HCT116 (cell line): ENCODE measurements around the gene ZP1. TPM values are rescaled to one million over a fixed set of nuclear protein-coding genes. Genes with fewer than 3 reads are reported as not detected.

Experiments used
- ATAC-seq: fragments of 200-7000 bp; cut with Tn5 transposase; 2 replicates; pipeline ENCODE4 v1.9.1; 2020; ENCODE audit warnings: mild to moderate bottlenecking, moderate library complexity
- BruUV-seq: library from RNA; stranded (reverse); fragments of 400-500 nt; replicated peaks from 2 replicates; lab custom pipeline; 2021; lab: Mats Ljungman, UMichigan
- CTCF ChIA-PET: fragments of 300-600 bp; sonication (Branson Sonifier 250); formaldehyde crosslinking; loops from one replicate; lab custom pipeline; 2021; ENCODE audit warnings: antibody characterized with exemption; lab: Charles Lee
- POLR2A ChIA-PET: fragments of 300-600, 350-600 bp; sonication (Branson Sonifier 250); formaldehyde crosslinking; loops from one replicate; lab custom pipeline; 2021; ENCODE audit warnings: antibody characterized with exemption; lab: Charles Lee
- RAD21 ChIA-PET, 2 experiments: fragments of 300-600 bp; sonication (Branson Sonifier 250); formaldehyde crosslinking; loops; one replicate each; lab custom pipeline; 2023; ENCODE audit warnings: low total read pairs in 2 of 2; ENCODE audit not compliant: uncharacterized antibody in 2 of 2, unreplicated experiment in 2 of 2, low non-redundant PET in 1 of 2; lab: Charles Lee
- DNase-seq: peaks from one replicate; pipeline ENCODE4 v3.0.0-alpha.2; 2010; ENCODE audit warnings: low read depth, low spot score
- H2AFZ ChIP-seq: fragments of 200-600 bp; shearing (Covaris generic), sonication (generic); 2 replicates; pipeline ENCODE4 v1.6.1; 2017; ENCODE audit warnings: low read depth, mixed run types, mixed read lengths, antibody characterized with exemption, low read length; ENCODE audit not compliant: poor library complexity, severe bottlenecking
- H3K27ac ChIP-seq: 2 replicates; pipeline ENCODE4 v1.5.1; 2012; ENCODE audit warnings: low read depth, low read length
- H3K27me3 ChIP-seq: fragments of 200-600 bp; sonication (generic); 2 replicates; pipeline ENCODE4 v1.6.1; 2016; ENCODE audit warnings: mixed run types, low read length, mixed read lengths; ENCODE audit not compliant: insufficient read depth
- H3K36me3 ChIP-seq, 2 experiments: fragments of 200-500 bp in 1 of 2; fragments of 200-600 bp in 1 of 2; sonication (Bioruptor generic) in 1 of 2; sonication (generic) in 1 of 2; 2 replicates each; pipeline versions ENCODE4 v1.5.1 to v1.6.1; 2014 to 2016; ENCODE audit warnings: low read length in 2 of 2, inconsistent platforms in 1 of 2, mixed read lengths in 1 of 2, mixed run types in 1 of 2; ENCODE audit not compliant: insufficient read depth in 2 of 2, control insufficient read depth in 1 of 2
- H3K4me1 ChIP-seq, 2 experiments: fragments of 200-600 bp in 1 of 2; sonication (generic) in 1 of 2; 2 replicates each; pipeline versions ENCODE4 v1.5.1 to v1.6.1; 2012 to 2017; ENCODE audit warnings: low read length in 2 of 2, inconsistent platforms in 1 of 2, mild to moderate bottlenecking in 1 of 2, mixed read lengths in 1 of 2, mixed run types in 1 of 2, moderate library complexity in 1 of 2; ENCODE audit not compliant: insufficient read depth in 2 of 2, control insufficient read depth in 1 of 2
- H3K4me2 ChIP-seq: fragments of 200-600 bp; sonication (generic); 2 replicates; pipeline ENCODE4 v1.6.1; 2017; ENCODE audit warnings: mixed run types, low read length, mixed read lengths
- H3K4me3 ChIP-seq, 2 experiments: fragments of 200-600 bp in 1 of 2; sonication (generic) in 1 of 2; replicated peaks in 1 of 2; 2 replicates each; pipeline ENCODE4 v1.5.1; 2011 to 2016; ENCODE audit warnings: low read length in 2 of 2, control low read depth in 1 of 2, low read depth in 1 of 2, mild to moderate bottlenecking in 1 of 2, mixed read lengths in 1 of 2, mixed run types in 1 of 2
- H3K79me2 ChIP-seq: fragments of 200-600 bp; sonication (generic); 2 replicates; pipeline ENCODE4 v1.6.1; 2017; ENCODE audit warnings: mild to moderate bottlenecking, mixed run types, low read length, moderate library complexity, mixed read lengths; ENCODE audit not compliant: insufficient read depth
- H3K9ac ChIP-seq: fragments of 200-600 bp; sonication (generic); 2 replicates; pipeline ENCODE4 v1.6.1; 2016; ENCODE audit warnings: low read length, mixed read lengths
- H3K9me2 ChIP-seq: fragments of 200-600 bp; sonication (generic), shearing (Covaris generic); 2 replicates; pipeline ENCODE4 v1.6.1; 2017; ENCODE audit warnings: mixed run types, mild to moderate bottlenecking, moderate library complexity; ENCODE audit not compliant: insufficient read depth
- H3K9me3 ChIP-seq, 2 experiments: fragments of 200-500 bp in 1 of 2; fragments of 200-600 bp in 1 of 2; sonication (Bioruptor generic) in 1 of 2; sonication (generic) in 1 of 2; 2 replicates each; pipeline ENCODE4 v1.6.1; 2014 to 2017; ENCODE audit warnings: low read length in 2 of 2, mixed read lengths in 2 of 2, inconsistent platforms in 1 of 2, low read depth in 1 of 2, mild to moderate bottlenecking in 1 of 2, mixed run types in 1 of 2, moderate library complexity in 1 of 2; ENCODE audit not compliant: control insufficient read depth in 1 of 2, insufficient read depth in 1 of 2
- H4K20me1 ChIP-seq: fragments of 200-600 bp; sonication (generic), shearing (Covaris generic); 2 replicates; pipeline ENCODE4 v1.6.1; 2017; ENCODE audit warnings: mixed run types, mild to moderate bottlenecking, moderate library complexity; ENCODE audit not compliant: insufficient read depth
- CBX3 ChIP-seq: IDR thresholded peaks from 2 replicates; pipeline ENCODE4 v1.6.1; 2012; ENCODE audit warnings: low read depth
- CEBPB ChIP-seq: IDR thresholded peaks from 2 replicates; pipeline ENCODE4 v1.6.1; 2012; ENCODE audit warnings: low read depth
- EGR1 ChIP-seq: IDR thresholded peaks from 2 replicates; pipeline ENCODE4 v1.6.1; 2012; ENCODE audit warnings: low read depth
- ELF1 ChIP-seq: IDR thresholded peaks from 2 replicates; pipeline ENCODE4 v1.6.1; 2012; ENCODE audit warnings: low read depth, borderline replicate concordance
- FOSL1 ChIP-seq: IDR thresholded peaks from 2 replicates; pipeline ENCODE4 v1.6.1; 2012; ENCODE audit warnings: low read depth
- SIN3A ChIP-seq: IDR thresholded peaks from 2 replicates; pipeline ENCODE4 v1.6.1; 2012; ENCODE audit warnings: low read depth
- SP1 ChIP-seq: IDR thresholded peaks from 2 replicates; pipeline ENCODE4 v1.6.1; 2012; ENCODE audit warnings: low read depth
- SRF ChIP-seq: IDR thresholded peaks from 2 replicates; pipeline ENCODE4 v1.6.1; 2012; ENCODE audit warnings: low read depth
- YY1 ChIP-seq: IDR thresholded peaks from 2 replicates; pipeline ENCODE4 v1.6.1; 2011; ENCODE audit warnings: low read length, low read depth, moderate library complexity, mild to moderate bottlenecking; ENCODE audit not compliant: insufficient replicate concordance; ENCODE audit errors: extremely low read depth
- intact Hi-C: fragments of 100-400 bp; cut with micrococcal nuclease; formaldehyde crosslinking; loops from 2 replicates; pipeline ENCODE4 v1.10.0; 2022
- total RNA-seq: library from RNA; stranded (reverse); gene quantifications from one replicate; pipeline ENCODE4 v1.2.1, GENCODE V29; 2021; ENCODE audit not compliant: unreplicated experiment
- TF ChIP-seq, protein P1 (sequence below), 3 experiments: fragments of 200-600 bp in 1 of 3; sonication (generic) in 1 of 3; IDR thresholded peaks in 2 of 3; conservative IDR thresholded peaks in 1 of 3; 2 replicates each; pipeline ENCODE4 v1.5.1; 2012 to 2017; ENCODE audit warnings: low read depth in 2 of 3, low read length in 2 of 3, antibody characterized with exemption in 1 of 3, borderline replicate concordance in 1 of 3, control low read depth in 1 of 3, mild to moderate bottlenecking in 1 of 3, mixed read lengths in 1 of 3, mixed run types in 1 of 3, moderate library complexity in 1 of 3; ENCODE audit not compliant: insufficient read depth in 1 of 3
- TF ChIP-seq, protein P2 (sequence below): IDR thresholded peaks from 2 replicates; pipeline ENCODE4 v1.6.1; 2012

ZP1 gene
- total RNA-seq, 1 experiment from 2014 or later: not detected

GRCh38 chr11:60825118-60825517 lies 42.2 kb upstream of the ZP1 start:
- intact Hi-C loops: no loop called here
- ATAC-seq (no peak), DNase-seq (no peak)
- Histone ChIP-seq H3K4me3 (no peak overlapping the region), H3K4me1 (no peaks in the 10 kb centered on the region), H3K9me2 (no peaks in the 10 kb centered on the region), H3K79me2 (no peaks in the 10 kb centered on the region), H3K27ac (no peak overlapping the region), H3K9me3 (no peaks in the 10 kb centered on the region), H3K4me2 (no peak overlapping the region), H3K27me3 (no peaks in the 10 kb centered on the region), H4K20me1 (no peaks in the 10 kb centered on the region), H3K9ac (no peak overlapping the region), H2AFZ (no peak overlapping the region), H3K36me3 (no peaks in the 10 kb centered on the region)
- ChIA-PET POLR2A (no interaction called here), RAD21 (no interaction called here), CTCF (no interaction called here)
- BruUV-seq: no TSS peak
- TF ChIP-seq SP1 (no peak), ELF1 (no peak), SIN3A (no peak), SRF (no peak), CBX3 (no peak), YY1 (no peak), CEBPB (no peak), FOSL1 (no peak)
- TF ChIP-seq, protein P1, sequence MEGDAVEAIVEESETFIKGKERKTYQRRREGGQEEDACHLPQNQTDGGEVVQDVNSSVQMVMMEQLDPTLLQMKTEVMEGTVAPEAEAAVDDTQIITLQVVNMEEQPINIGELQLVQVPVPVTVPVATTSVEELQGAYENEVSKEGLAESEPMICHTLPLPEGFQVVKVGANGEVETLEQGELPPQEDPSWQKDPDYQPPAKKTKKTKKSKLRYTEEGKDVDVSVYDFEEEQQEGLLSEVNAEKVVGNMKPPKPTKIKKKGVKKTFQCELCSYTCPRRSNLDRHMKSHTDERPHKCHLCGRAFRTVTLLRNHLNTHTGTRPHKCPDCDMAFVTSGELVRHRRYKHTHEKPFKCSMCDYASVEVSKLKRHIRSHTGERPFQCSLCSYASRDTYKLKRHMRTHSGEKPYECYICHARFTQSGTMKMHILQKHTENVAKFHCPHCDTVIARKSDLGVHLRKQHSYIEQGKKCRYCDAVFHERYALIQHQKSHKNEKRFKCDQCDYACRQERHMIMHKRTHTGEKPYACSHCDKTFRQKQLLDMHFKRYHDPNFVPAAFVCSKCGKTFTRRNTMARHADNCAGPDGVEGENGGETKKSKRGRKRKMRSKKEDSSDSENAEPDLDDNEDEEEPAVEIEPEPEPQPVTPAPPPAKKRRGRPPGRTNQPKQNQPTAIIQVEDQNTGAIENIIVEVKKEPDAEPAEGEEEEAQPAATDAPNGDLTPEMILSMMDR (IDR thresholded peaks at IDR 0.05 in 2 of 3, conservative IDR thresholded peaks at IDR 0.05 in 1 of 3; ENCODE audit: borderline replicate concordance in 1 of 3, insufficient read depth in 1 of 3, low read depth in 2 of 3, low read length in 2 of 3): no peak

GRCh38 chr11:60825790-60826189 lies 41.6 kb upstream of the ZP1 start:
- ChIA-PET RAD21 (no interaction called here), POLR2A (no interaction called here)
- Histone ChIP-seq H3K9ac (no peak overlapping the region), H3K79me2 (no peaks in the 10 kb centered on the region), H4K20me1 (no peaks in the 10 kb centered on the region), H3K4me1 (peaks cover 0 to 4% of the 10 kb centered on the region in 2 experiments; a peak in 2 of 4 replicates), H3K4me3 (no peak overlapping the region)
- ATAC-seq: no peak
- BruUV-seq: no TSS peak
- no peak for TF ChIP-seq EGR1
- TF ChIP-seq SRF: no peak
- TF ChIP-seq, protein P2, sequence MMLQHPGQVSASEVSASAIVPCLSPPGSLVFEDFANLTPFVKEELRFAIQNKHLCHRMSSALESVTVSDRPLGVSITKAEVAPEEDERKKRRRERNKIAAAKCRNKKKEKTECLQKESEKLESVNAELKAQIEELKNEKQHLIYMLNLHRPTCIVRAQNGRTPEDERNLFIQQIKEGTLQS: no peak
- TF ChIP-seq, all 23 proteins: peak for 0
- Histone ChIP-seq H3K27me3 (no peaks in the 10 kb centered on the region), H3K4me2 (no peak overlapping the region), H3K9me2 (no peaks in the 10 kb centered on the region), H3K36me3 (no peaks in the 10 kb centered on the region), H3K27ac (no peak overlapping the region), H2AFZ (no peak overlapping the region), H3K9me3 (no peaks in the 10 kb centered on the region)
- intact Hi-C loops: no loop called here
- DNase-seq: no peak
- CTCF ChIA-PET: interaction anchor here (0.9 kb wide), 1 partner anchor 74 kb away, joined by 3 read pairs; no protein-coding TSS in a partner anchor
